ENCODE measurements around the gene PRH1.

The PRH1 gene

GRCh38 chr12:10867381-10867780 lies 16.7 kb downstream of the PRH1 start:
- DNase-seq (ENCODE audit: low read depth) = no peak
- H3K4me3 ChIP-seq (ENCODE audit: low read depth, low read length) = no peak overlapping the region
- TF ChIP-seq CTCF (IDR thresholded peaks at IDR 0.05; ENCODE audit: low read depth, low read length, missing control alignments) = no peak

- no peak for DNase-seq (ENCODE audit: low read depth)
- no peak for TF ChIP-seq CTCF (IDR thresholded peaks at IDR 0.05; ENCODE audit: low read depth, low read length, missing control alignments)
- no peak overlapping the region for H3K4me3 ChIP-seq (ENCODE audit: low read depth, low read length)
These were observed 20.4 kb downstream of the PRH1 start for GRCh38 chr12:10863512-10864218.

GRCh38 chr12:10861366-10861765 lies 22.7 kb downstream of the PRH1 start:
- no peak for DNase-seq (ENCODE audit: low read depth)
- no peak overlapping the region for H3K4me3 ChIP-seq (ENCODE audit: low read depth, low read length)
- TF ChIP-seq CTCF (IDR thresholded peaks at IDR 0.05; ENCODE audit: low read depth, low read length, missing control alignments) = no peak

- DNase-seq (ENCODE audit: low read depth) = no peak
- no peak for TF ChIP-seq CTCF (IDR thresholded peaks at IDR 0.05; ENCODE audit: low read depth, low read length, missing control alignments)
These were observed 28.2 kb downstream of the PRH1 start for GRCh38 chr12:10855807-10856206.

GRCh38 chr12:10853776-10854175 lies 30.3 kb downstream of the PRH1 start:
- no peak overlapping the region for H3K4me3 ChIP-seq (ENCODE audit: low read depth, low read length)
- no peak for DNase-seq (ENCODE audit: low read depth)
- TF ChIP-seq CTCF (IDR thresholded peaks at IDR 0.05; ENCODE audit: low read depth, low read length, missing control alignments) = no peak

More at GRCh38 chr12:10855807-10856206, 28.2 kb downstream of the PRH1 start:
- no peak overlapping the region for H3K4me3 ChIP-seq (ENCODE audit: low read depth, low read length)

- no peak for DNase-seq (ENCODE audit: low read depth)
- TF ChIP-seq CTCF (IDR thresholded peaks at IDR 0.05; ENCODE audit: low read depth, low read length, missing control alignments) = no peak
- no peak overlapping the region for H3K4me3 ChIP-seq (ENCODE audit: low read depth, low read length)
These were observed 32.7 kb downstream of the PRH1 start for GRCh38 chr12:10851243-10851858.
